ENCODE measurements around the gene CHRM2. TPM values are rescaled to one million over a fixed set of nuclear protein-coding genes. Genes with fewer than 3 reads are reported as not detected.

The CHRM2 gene
- total and polyA plus RNA-seq, 2 of the 4 experiments (the other 2 are of a cell fraction), result 79.3 to 184 TPM

GRCh38 chr7:136956671-136957070 is 88.2 kb downstream of the CHRM2 start:
- peak; percentile 40 for DNase-seq
- H3K4ac ChIP-seq (ENCODE audit: low read depth, low read length), result peak overlapping the region; percentile 98
- H2AK5ac ChIP-seq (ENCODE audit: low read depth, low read length), result peak overlapping the region; percentile 99
- H4K91ac ChIP-seq (ENCODE audit: insufficient read depth, low read depth, low read length), result peak overlapping the region; percentile 100
- H2BK5ac ChIP-seq (ENCODE audit: low read depth, low read length, poor library complexity, severe bottlenecking), result peak overlapping the region; percentile 98
- ChIA-PET POLR2A (ENCODE audit: unreplicated experiment) (interaction anchor here (0.6 to 0.7 kb wide), 2 partner anchors 42 to 930 kb away, joined by 3 read pairs; no protein-coding TSS in a partner anchor), CTCF (interaction anchor here (0.6 kb wide), 2 partner anchors 33 to 502 kb away, joined by 3 to 5 read pairs; no protein-coding TSS in a partner anchor)
- H3K27me3 ChIP-seq (ENCODE audit: control insufficient read depth, insufficient read depth, low read length), result no peaks in the 10 kb centered on the region
- no peak overlapping the region for H3K4me2 ChIP-seq (ENCODE audit: low read depth, low read length)
- H4K20me1 ChIP-seq (ENCODE audit: insufficient read depth, low read length), result 0 out of 2 replicates have a peak, but pooled peaks cover 5% of the 10 kb centered on the region
- peak overlapping the region; percentile 100 for H3K27ac ChIP-seq (ENCODE audit: insufficient read depth, low read length)
- H2AFZ ChIP-seq (replicated peaks; ENCODE audit: low read length, poor library complexity), result peak overlapping the region; percentile 40
- peak; percentile 4 for ATAC-seq (ENCODE audit: low read depth)
- WGBS, 2 experiments (ENCODE audit: extremely low coverage in 2 of 2, insufficient read length in 1 of 2), result no CpG with 5 or more reads among the region's 3 CpGs
- peak overlapping the region; percentile 99 for H3K14ac ChIP-seq (replicated peaks; ENCODE audit: low read depth, low read length)
- peak overlapping the region; percentile 97 for H4K5ac ChIP-seq (ENCODE audit: low read depth, low read length)
- H3K56ac ChIP-seq (ENCODE audit: extremely low read depth, insufficient read depth, low read length), result peak overlapping the region; percentile 98
- peaks cover 41 to 53% of the 10 kb centered on the region in 2 experiments for H3K79me1 ChIP-seq (ENCODE audit: low read depth in 1 of 2, low read length in 2 of 2)
- peak overlapping the region; percentile 99 for H3K23ac ChIP-seq (ENCODE audit: low read depth, low read length)
- TF ChIP-seq CHD1 (IDR thresholded peaks at IDR 0.05; ENCODE audit: low read depth, low read length), result no peak
- TF ChIP-seq POLR2A (IDR thresholded peaks at IDR 0.05; ENCODE audit: low read depth, low read length), result no peak
- no peak for TF ChIP-seq FOS (IDR thresholded peaks at IDR 0.05; ENCODE audit: low read depth, low read length)
- no peak for TF ChIP-seq MXI1 (IDR thresholded peaks at IDR 0.05; ENCODE audit: borderline replicate concordance, low read depth, low read length)
- no peak for TF ChIP-seq BHLHE40 (IDR thresholded peaks at IDR 0.05; ENCODE audit: low read depth, low read length)
- TF ChIP-seq MAZ (IDR thresholded peaks at IDR 0.05; ENCODE audit: borderline replicate concordance, low read depth, low read length), result no peak
- no peak for TF ChIP-seq RFX5 (IDR thresholded peaks at IDR 0.05; ENCODE audit: low read depth, low read length)
- in situ Hi-C loops (cut with MboI; ENCODE audit: low sequenced_read_pairs) (no loop called here), intact Hi-C loops (cut with micrococcal nuclease) (loop anchor here (5.0 kb wide), 5 partner anchors 41 to 496 kb away; no protein-coding TSS in a partner anchor), dilution Hi-C loops (cut with HindIII; ENCODE audit: low sequenced_read_pairs, unreplicated experiment) (no loop called here)
- peaks cover 20% of the 10 kb centered on the region for H3K4me1 ChIP-seq (ENCODE audit: control insufficient read depth, insufficient read depth, low read length)
- H3K9me3 ChIP-seq (ENCODE audit: control insufficient read depth, insufficient read depth, low read length), result no peaks in the 10 kb centered on the region
- H2BK20ac ChIP-seq (ENCODE audit: low read depth, low read length), result peak overlapping the region; percentile 96
- peaks cover 15% of the 10 kb centered on the region for H3K9me1 ChIP-seq (ENCODE audit: insufficient read depth, low read length)
- no peak overlapping the region for H3K4me3 ChIP-seq (ENCODE audit: insufficient read depth, low read depth, low read length)
- peak overlapping the region; percentile 98 for H3K18ac ChIP-seq (ENCODE audit: low read depth, low read length)
- H2BK15ac ChIP-seq (ENCODE audit: low read depth, low read length), result peak overlapping the region; percentile 94
- H3K36me3 ChIP-seq (ENCODE audit: control insufficient read depth, insufficient read depth, low read length), result peaks cover 29% of the 10 kb centered on the region
- H3K9ac ChIP-seq (ENCODE audit: low read depth, low read length), result peak overlapping the region; percentile 53
- H4K8ac ChIP-seq (ENCODE audit: low read depth in 2 of 2, low read length in 2 of 2), result peak overlapping the region; percentile 91 to 95
- BruUV-seq (replicated peaks), result no TSS peak
- peak overlapping the region; percentile 94 for H2AK9ac ChIP-seq (replicated peaks; ENCODE audit: low read depth, low read length, poor library complexity)
- H2BK120ac ChIP-seq (ENCODE audit: low read depth, low read length), result peak overlapping the region; percentile 100
